GM12801 (cell line): Measurements from ENCODE around the gene GLIS1.

Source experiments
- TF ChIP-seq, protein P1 (sequence below): IDR thresholded peaks from one replicate; pipeline ENCODE4 v1.5.1; 2011; ENCODE audit warnings: control low read depth; ENCODE audit not compliant: insufficient read length; ENCODE audit errors: extremely low read depth

The GLIS1 gene

DNA sequence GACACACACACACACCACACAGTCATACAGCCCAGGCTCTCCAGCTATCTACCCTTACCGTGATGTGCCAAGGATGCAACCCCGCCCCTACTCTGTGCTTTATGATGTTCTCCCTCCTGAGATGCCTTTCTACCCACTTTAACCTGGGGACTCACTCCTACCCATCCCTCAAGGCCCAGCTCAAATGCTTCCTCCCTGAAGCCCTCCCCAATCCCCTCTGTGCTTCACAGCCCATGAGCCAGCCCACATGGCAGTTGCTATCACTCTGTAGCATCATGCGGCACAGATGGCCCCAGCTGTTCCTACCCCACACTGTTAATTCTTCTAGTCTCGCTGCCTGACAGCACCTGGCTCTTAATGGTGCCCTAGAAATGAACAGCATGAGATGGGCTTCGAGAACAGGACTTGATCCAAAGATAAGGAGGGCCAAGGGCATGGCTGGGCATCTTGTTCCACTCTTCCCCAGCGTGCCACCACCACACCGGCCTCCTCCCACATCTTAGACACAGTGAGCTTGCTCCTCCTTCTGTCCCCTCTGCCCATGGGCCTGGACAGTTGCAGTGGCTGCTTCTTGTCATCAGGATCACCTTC is 109.8 kb downstream of the GLIS1 start:
- TF ChIP-seq, protein P1, sequence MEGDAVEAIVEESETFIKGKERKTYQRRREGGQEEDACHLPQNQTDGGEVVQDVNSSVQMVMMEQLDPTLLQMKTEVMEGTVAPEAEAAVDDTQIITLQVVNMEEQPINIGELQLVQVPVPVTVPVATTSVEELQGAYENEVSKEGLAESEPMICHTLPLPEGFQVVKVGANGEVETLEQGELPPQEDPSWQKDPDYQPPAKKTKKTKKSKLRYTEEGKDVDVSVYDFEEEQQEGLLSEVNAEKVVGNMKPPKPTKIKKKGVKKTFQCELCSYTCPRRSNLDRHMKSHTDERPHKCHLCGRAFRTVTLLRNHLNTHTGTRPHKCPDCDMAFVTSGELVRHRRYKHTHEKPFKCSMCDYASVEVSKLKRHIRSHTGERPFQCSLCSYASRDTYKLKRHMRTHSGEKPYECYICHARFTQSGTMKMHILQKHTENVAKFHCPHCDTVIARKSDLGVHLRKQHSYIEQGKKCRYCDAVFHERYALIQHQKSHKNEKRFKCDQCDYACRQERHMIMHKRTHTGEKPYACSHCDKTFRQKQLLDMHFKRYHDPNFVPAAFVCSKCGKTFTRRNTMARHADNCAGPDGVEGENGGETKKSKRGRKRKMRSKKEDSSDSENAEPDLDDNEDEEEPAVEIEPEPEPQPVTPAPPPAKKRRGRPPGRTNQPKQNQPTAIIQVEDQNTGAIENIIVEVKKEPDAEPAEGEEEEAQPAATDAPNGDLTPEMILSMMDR, result no peak

DNA sequence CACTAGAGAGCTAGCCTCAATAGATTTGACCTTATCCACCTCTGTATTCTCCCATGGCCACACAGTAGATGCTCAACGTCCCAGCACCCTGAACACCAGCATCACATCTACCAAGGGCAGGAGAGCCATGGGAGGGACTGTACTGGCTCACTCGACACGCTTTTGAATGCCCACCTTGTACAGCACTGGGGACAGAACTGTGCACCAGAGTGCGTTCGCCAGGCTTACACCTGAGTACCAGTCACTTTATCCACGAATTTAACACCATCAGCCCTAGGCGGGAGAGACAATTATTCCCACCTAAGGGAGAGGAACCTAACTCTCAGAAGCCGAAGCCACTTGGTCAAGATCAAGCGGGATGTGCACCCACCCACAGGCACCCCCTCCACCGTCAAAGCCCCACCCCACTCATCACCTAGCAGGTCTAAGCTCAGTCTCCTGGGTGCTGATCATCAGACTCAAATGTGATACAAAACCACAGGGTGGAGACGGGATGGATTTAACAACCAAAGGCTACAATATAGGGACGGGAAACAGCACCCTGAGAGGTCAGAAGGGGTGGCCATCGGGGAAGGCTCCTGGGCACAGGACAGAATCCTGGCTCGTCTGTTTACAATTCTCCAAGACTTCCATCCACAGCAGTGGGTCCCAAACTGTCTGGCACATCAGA is 110.5 kb downstream of the GLIS1 start:
- TF ChIP-seq, protein P1, result no peak

DNA sequence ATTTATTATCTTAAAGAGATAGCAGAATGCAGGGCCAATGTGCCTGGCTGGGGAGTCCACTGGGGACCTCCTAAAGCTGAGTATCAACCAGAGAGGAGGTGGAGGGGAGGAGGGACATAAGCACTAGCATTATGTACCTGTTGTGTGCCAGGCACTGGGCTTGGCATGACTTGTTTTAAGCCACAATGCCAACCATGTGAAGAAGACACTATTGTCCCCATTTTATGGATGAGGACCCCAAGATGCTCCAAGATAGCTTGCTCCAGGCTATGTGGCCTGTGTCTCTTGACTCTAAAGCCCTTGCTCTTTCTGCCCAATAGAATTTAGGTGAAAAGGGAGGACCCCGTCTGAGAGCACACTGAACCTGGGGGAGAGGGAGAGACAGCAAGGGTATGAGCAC is 111.3 kb downstream of the GLIS1 start:
- TF ChIP-seq, protein P1, result no peak

DNA sequence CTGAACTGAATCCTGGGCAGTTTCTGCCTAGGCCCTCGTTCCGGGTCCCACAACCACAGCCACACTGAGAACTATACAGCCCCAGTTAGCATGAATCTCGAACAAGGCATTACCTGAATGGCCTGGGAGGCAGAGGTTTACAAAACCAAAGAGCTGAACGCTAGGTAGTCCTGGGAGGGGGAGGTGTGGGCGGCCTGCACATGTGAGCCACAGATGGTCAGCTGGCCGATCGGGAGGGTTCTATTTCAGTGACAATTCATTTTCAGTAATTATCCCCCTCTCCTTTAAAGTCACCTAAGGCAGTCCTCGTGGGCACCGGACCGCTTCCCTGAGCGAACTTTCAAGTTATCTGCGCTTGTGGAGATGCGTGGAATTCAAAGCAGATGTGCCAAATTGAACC is 111.9 kb downstream of the GLIS1 start:
- TF ChIP-seq, protein P1, result no peak

DNA sequence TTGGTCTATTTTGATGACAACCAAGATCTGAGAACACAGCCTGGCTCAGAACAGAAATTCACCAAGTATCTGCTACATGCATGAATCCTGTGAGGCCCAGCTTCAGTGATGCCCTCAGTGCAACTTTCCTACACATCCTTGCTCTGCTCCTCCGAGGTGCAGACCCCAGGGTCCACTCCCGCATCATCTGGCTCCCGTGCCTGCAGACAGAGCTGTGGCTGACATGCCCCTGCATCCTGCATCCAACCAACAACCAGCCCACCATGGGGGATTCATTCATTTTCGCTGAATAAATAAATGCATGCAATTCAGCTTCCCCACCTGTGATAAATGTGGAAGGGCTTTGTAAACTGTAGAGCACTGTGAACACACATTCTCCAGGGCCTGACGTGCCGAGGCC is 112.3 kb downstream of the GLIS1 start:
- TF ChIP-seq, protein P1, result no peak

DNA sequence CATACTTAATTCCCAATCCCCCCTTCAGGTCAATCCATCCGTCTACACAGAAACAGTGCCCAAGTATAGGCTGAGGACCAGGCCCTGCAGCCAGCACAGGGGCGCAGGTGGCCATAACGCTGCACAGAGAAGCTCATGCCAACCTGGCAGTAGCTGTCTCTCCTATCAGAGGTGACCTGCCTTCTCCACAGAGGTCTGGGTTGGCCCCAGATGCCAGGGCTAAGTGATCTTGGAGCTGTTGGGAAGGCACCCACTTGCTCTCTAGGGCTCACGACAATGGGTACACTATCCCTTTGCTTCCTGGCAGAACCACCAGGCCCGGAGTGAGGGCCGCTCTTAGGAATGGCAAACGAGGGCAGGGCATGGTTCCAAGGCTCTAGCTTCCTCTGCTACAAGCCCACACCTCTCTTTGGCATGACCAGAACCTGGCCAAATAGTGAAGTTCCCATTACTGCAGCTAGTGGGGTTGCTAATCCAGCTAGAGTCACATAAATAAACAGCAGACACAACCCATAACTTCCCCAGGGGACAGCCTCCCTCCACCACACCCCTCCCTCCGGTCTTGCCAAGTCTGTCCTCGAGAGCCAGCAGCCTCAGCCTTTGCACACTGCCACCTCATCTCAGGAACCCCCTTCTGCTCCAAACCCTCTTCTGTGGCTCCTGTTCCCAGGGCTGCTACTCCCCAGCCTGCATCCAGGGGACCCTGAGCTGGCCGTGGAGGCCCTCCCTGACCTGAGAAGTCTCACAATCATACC is 113.0 kb downstream of the GLIS1 start:
- TF ChIP-seq, protein P1, result no peak

DNA sequence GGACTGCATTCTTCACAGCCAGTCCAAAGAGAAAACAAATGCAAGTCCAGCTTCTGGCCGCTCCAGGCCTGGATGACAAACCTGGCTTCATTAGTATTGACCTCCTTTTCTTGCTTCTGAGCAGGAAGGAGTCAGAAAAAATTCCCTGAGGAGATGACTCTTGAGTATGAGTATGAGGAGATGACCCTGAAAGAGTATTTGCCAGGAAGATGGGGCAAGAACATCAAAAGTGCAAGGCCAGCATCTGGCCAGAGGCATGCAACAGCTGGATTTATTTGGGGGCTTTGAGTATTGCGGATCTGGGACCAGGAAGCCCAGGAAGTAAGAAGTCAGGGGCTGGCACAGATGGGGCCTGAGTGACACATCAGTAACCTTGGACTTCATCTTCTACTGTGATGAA is 113.9 kb downstream of the GLIS1 start:
- TF ChIP-seq, protein P1, result no peak
